Smooth muscle cell (in vitro differentiated cells): ENCODE measurements around the gene SYNDIG1L. TPM values are rescaled to one million over a fixed set of nuclear protein-coding genes. Genes with fewer than 3 reads are reported as not detected.

ENCODE experiments used
- DNase-seq: peaks from one replicate; lab custom pipeline; 2025; ENCODE audit not compliant: unreplicated experiment; lab: John Stamatoyannopoulos, UW
- H2AFZ ChIP-seq: fragments of 200-600 bp; sonication (generic); 2 replicates; pipeline ENCODE4 v1.6.0; 2016; ENCODE audit warnings: antibody characterized with exemption, low read depth, mild to moderate bottlenecking
- H3F3A ChIP-seq: fragments of 200-600 bp; sonication (generic); 2 replicates; pipeline ENCODE4 v1.6.0; 2017; ENCODE audit warnings: antibody characterized with exemption, low read depth
- H3K27ac ChIP-seq: fragments of 200-600 bp; sonication (generic); 2 replicates; pipeline ENCODE4 v1.5.1; 2016; ENCODE audit warnings: low read depth, mild to moderate bottlenecking
- H3K27me3 ChIP-seq: fragments of 200-600 bp; sonication (generic); 2 replicates; pipeline ENCODE4 v1.6.1; 2016; ENCODE audit warnings: low read depth, mild to moderate bottlenecking
- H3K36me3 ChIP-seq: fragments of 200-600 bp; sonication (generic); 2 replicates; pipeline ENCODE4 v1.5.1; 2016; ENCODE audit warnings: low read depth
- H3K4me1 ChIP-seq: fragments of 200-600 bp; sonication (generic); 2 replicates; pipeline ENCODE4 v1.5.1; 2016; ENCODE audit warnings: low read depth
- H3K4me2 ChIP-seq: fragments of 200-600 bp; sonication (generic); 2 replicates; pipeline ENCODE4 v1.6.0; 2016; ENCODE audit warnings: mild to moderate bottlenecking
- H3K4me3 ChIP-seq: fragments of 200-600 bp; sonication (generic); 2 replicates; pipeline ENCODE4 v1.5.1; 2016; ENCODE audit warnings: mild to moderate bottlenecking
- H3K79me2 ChIP-seq: fragments of 200-600 bp; sonication (generic); 2 replicates; pipeline ENCODE4 v1.6.0; 2016; ENCODE audit warnings: low read depth, mild to moderate bottlenecking
- H3K9ac ChIP-seq: fragments of 200-600 bp; sonication (generic); 2 replicates; pipeline ENCODE4 v1.6.0; 2016; ENCODE audit warnings: low read depth
- H3K9me3 ChIP-seq: fragments of 200-600 bp; sonication (generic); replicated peaks from 2 replicates; pipeline ENCODE4 v1.5.1; 2016; ENCODE audit warnings: low read depth
- H4K20me1 ChIP-seq: fragments of 200-600 bp; sonication (generic); 2 replicates; pipeline ENCODE4 v1.6.0; 2016; ENCODE audit warnings: low read depth
- WGBS: methylation state at CpG from one replicate; pipeline ENCODE4 v1.1.7; 2016; ENCODE audit warnings: low lambda C conversion rate; 5-methylcytosine and 5-hydroxymethylcytosine counted together
- polyA plus RNA-seq: library from polyadenylated mRNA; unstranded; fragments of >200 nt; fragmentation: Nextera tagmentation; extraction: Ambion mirVana; gene quantifications from 2 replicates; pipeline ENCODE4 v1.2.1, GENCODE V29; 2016
- total RNA-seq: library from RNA; depleted of rRNA; stranded (reverse); fragments of >200 nt; gene quantifications from 2 replicates; pipeline ENCODE4 v1.2.3, GENCODE V29; 2014
- TF ChIP-seq, protein P1 (sequence below): fragments of 200-600 bp; sonication (generic); IDR thresholded peaks from 2 replicates; pipeline ENCODE4 v1.5.1; 2017; ENCODE audit warnings: borderline replicate concordance, mild to moderate bottlenecking, antibody characterized with exemption; ENCODE audit not compliant: insufficient read depth, poor library complexity, severe bottlenecking

The SYNDIG1L gene
- total and polyA plus RNA-seq, 2 experiments from 2014 or later = not detected

GRCh38 chr14:74469548-74470518 is 43.8 kb upstream of the SYNDIG1L start:
- H3K36me3 ChIP-seq = no peaks in the 10 kb centered on the region
- H4K20me1 ChIP-seq = no peaks in the 10 kb centered on the region
- no peak overlapping the region for H3K4me2 ChIP-seq
- no peaks in the 10 kb centered on the region for H3K4me1 ChIP-seq
- no peak for DNase-seq
- H3K27ac ChIP-seq = no peak overlapping the region
- 96% methylated on average over 7 of the region's 7 CpGs for WGBS
- no peaks in the 10 kb centered on the region for H3K9me3 ChIP-seq
- TF ChIP-seq, protein P1, sequence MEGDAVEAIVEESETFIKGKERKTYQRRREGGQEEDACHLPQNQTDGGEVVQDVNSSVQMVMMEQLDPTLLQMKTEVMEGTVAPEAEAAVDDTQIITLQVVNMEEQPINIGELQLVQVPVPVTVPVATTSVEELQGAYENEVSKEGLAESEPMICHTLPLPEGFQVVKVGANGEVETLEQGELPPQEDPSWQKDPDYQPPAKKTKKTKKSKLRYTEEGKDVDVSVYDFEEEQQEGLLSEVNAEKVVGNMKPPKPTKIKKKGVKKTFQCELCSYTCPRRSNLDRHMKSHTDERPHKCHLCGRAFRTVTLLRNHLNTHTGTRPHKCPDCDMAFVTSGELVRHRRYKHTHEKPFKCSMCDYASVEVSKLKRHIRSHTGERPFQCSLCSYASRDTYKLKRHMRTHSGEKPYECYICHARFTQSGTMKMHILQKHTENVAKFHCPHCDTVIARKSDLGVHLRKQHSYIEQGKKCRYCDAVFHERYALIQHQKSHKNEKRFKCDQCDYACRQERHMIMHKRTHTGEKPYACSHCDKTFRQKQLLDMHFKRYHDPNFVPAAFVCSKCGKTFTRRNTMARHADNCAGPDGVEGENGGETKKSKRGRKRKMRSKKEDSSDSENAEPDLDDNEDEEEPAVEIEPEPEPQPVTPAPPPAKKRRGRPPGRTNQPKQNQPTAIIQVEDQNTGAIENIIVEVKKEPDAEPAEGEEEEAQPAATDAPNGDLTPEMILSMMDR = no peak
- no peak overlapping the region for H3K4me3 ChIP-seq
- no peak overlapping the region for H2AFZ ChIP-seq
- no peaks in the 10 kb centered on the region for H3F3A ChIP-seq
- peaks cover 20% of the 10 kb centered on the region for H3K27me3 ChIP-seq
- no peaks in the 10 kb centered on the region for H3K79me2 ChIP-seq
- H3K9ac ChIP-seq = no peak overlapping the region

GRCh38 chr14:74468513-74468912 is 42.5 kb upstream of the SYNDIG1L start:
- no peak overlapping the region for H3K9ac ChIP-seq
- DNase-seq = no peak
- H3K4me2 ChIP-seq = no peak overlapping the region
- no peaks in the 10 kb centered on the region for H3F3A ChIP-seq
- H3K36me3 ChIP-seq = no peaks in the 10 kb centered on the region
- TF ChIP-seq, protein P1 = no peak
- H3K4me3 ChIP-seq = no peak overlapping the region
- H3K27me3 ChIP-seq = peaks cover 30% of the 10 kb centered on the region
- H2AFZ ChIP-seq = no peak overlapping the region
- H3K79me2 ChIP-seq = no peaks in the 10 kb centered on the region
- H3K9me3 ChIP-seq = no peaks in the 10 kb centered on the region
- no peak overlapping the region for H3K27ac ChIP-seq
- no peaks in the 10 kb centered on the region for H4K20me1 ChIP-seq
- H3K4me1 ChIP-seq = no peaks in the 10 kb centered on the region
- 96% methylated on average over 3 of the region's 3 CpGs for WGBS

DNA sequence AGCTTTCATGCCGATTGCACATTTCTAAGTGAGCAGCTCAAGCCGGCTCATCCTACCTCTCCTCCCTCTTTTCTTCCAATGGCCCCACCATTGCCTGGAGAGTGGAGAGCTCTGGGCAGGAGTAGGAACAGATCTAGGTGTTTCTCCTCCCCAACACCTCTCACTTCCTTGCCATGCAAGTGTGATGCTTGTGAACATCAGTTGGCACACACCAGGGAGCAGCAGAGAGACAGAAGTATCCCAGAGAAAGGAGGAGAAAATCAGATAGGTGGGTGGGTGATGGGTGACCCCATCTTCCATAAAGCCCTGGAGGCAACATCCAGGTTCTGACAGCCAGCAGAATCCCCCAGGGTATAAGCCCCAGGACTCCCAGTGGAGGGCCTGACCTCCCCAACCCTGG is 39.3 kb upstream of the SYNDIG1L start:
- H3K4me3 ChIP-seq = no peak overlapping the region
- no peaks in the 10 kb centered on the region for H4K20me1 ChIP-seq
- TF ChIP-seq, protein P1 = no peak
- H3K79me2 ChIP-seq = no peaks in the 10 kb centered on the region
- no peak overlapping the region for H3K27ac ChIP-seq
- H3K4me1 ChIP-seq = no peaks in the 10 kb centered on the region
- H3K9ac ChIP-seq = no peak overlapping the region
- no peaks in the 10 kb centered on the region for H3K9me3 ChIP-seq
- DNase-seq = no peak
- H2AFZ ChIP-seq = no peak overlapping the region
- no peaks in the 10 kb centered on the region for H3K36me3 ChIP-seq
- peaks cover 40% of the 10 kb centered on the region for H3K27me3 ChIP-seq
- no peak overlapping the region for H3K4me2 ChIP-seq
- H3F3A ChIP-seq = no peaks in the 10 kb centered on the region
- 93% methylated on average over 2 of the region's 2 CpGs for WGBS
